H7 (cell line): Measurements from ENCODE around the gene DLEU7. TPM values are rescaled to one million over a fixed set of nuclear protein-coding genes. Genes with fewer than 3 reads are reported as not detected.

Source experiments
- DNase-seq: peaks from one replicate; pipeline ENCODE4 v3.0.0; 2012
- H3K27me3 ChIP-seq: 2 replicates; pipeline ENCODE4 v1.6.0; 2011; ENCODE audit warnings: mild to moderate bottlenecking, low read length; ENCODE audit not compliant: control insufficient read depth, insufficient read depth
- H3K36me3 ChIP-seq: replicated peaks from 2 replicates; pipeline ENCODE4 v1.5.1; 2011; ENCODE audit warnings: low read length; ENCODE audit not compliant: control insufficient read depth, insufficient read depth
- H3K4me3 ChIP-seq: 2 replicates; pipeline ENCODE4 v1.5.1; 2011; ENCODE audit warnings: low read depth, mild to moderate bottlenecking, control low read depth, low read length, moderate library complexity; ENCODE audit not compliant: insufficient read depth
- total RNA-seq: library from RNA; depleted of rRNA; stranded (reverse); fragments of >200 nt; shearing (Covaris generic); gene quantifications from 2 replicates; pipeline ENCODE4 v1.2.3, GENCODE V29; 2014; rRNA removed

Gene DLEU7
- total RNA-seq, 1 experiment from 2014 or later = 4.6 TPM

DNA sequence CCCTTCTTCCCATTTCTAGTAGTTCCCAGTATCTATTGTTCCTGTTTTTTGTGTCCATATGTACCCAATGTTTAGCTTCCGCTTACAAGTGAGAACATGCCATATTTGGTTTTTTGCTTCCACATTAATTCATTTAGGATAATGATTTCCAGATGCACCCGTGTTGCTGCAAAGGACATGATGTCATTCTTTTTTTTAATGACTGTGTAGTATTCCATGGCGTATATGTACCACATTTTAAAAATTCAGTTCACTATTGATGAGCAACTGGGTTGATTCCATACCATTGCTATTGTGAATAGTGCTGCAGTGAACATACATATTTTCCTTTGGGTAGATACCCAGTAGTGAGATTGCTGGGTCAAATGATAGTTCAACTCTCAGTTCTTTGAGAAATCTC lies 50.5 kb downstream of the DLEU7 start:
- no peaks in the 10 kb centered on the region for H3K27me3 ChIP-seq
- no peak for DNase-seq
- H3K4me3 ChIP-seq = no peak overlapping the region
- H3K36me3 ChIP-seq = no peaks in the 10 kb centered on the region

- no peak overlapping the region for H3K4me3 ChIP-seq
- DNase-seq = no peak
- no peaks in the 10 kb centered on the region for H3K27me3 ChIP-seq
- no peaks in the 10 kb centered on the region for H3K36me3 ChIP-seq
Measured at GRCh38 chr13:50788551-50789210, 54.8 kb downstream of the DLEU7 start.

DNA sequence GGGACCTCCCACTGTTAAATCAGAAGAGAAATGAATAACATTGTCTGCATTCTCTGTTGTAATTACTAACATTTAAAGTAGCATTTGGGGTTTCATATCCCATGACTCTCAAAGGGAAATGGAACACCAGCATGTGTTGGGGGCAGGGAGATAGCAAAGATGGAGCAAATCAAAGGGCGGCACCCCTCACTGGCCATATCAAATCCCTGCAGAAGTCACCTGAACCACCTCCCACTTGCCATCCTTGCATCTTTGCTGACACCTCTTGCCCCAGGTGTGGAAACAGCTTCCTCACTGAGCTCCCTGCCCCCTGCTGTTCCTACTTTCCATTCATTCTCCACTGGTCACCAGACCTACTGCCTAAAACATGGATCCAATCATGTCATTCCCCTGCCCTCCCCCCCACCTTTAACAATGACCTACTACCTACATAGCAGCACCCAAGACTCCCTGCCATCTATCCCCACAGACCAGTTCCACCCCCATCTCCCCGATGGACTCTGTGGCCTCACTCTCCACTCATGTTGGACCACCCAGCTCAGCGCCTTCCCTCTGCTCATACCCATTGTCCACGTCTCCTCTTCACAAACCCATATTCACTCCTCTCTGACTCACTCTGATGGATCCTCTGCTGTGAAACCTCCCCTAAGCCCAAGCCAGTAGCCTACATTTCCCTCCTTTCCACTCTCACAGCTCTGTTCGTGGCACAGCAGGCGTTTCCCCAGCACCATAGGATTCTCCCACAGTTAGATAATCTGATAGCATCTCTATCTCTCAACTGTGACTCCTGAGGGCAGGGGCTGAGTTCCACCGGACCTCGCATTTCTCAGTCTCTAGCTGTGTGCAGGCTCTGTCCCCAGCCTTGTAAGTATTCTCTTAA lies 55.9 kb downstream of the DLEU7 start:
- Histone ChIP-seq H3K27me3 (no peaks in the 10 kb centered on the region), H3K4me3 (no peak overlapping the region), H3K36me3 (no peaks in the 10 kb centered on the region)
- no peak for DNase-seq

DNA sequence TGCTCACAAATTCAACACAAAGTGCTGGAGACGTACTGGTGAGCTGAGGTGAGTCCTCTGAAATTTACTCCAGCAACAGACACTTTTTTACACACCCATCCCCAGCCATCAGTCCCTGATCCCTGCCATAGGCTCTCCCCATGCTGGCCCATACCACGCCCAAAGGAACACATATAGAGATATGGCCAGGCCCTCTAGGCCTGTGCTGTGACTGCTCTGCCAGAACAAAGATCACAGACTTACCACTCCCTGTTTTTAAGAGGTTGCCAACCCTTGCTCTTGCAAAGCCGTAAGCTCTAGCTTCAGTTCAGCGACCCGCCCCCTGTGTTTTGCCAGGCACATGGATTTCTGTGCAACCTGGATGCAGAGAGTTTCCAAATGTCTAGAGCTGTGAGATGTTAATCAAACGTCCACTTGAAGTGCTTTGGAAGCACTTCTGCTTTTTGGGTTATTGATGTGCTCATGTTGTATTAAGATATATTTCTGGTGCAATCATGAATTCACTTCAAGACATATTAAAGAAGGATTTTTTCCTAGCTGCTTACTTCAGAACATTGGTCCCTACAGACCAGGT lies 59.7 kb downstream of the DLEU7 start:
- H3K4me3 ChIP-seq = no peak overlapping the region
- no peaks in the 10 kb centered on the region for H3K27me3 ChIP-seq
- H3K36me3 ChIP-seq = no peaks in the 10 kb centered on the region
- DNase-seq = no peak

DNA sequence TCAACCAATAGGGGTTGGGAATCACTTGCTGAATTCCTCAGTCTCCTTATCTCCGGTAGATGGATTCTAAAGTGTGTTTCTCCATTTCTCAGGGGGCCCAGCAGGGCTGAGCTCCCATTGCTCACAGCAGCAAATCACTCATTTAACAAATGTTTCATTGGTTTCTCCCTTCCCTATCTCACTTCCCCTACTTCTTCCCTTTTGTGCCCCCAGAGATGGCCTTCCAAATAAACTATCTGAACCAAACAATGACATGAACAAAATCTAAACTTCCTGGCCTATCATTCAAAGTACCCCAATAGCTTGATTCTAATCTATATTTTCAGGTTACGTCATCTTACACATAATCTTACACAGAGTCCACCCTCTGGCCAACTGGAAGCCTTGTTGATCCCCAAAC lies 60.4 kb downstream of the DLEU7 start:
- Histone ChIP-seq H3K27me3 (no peaks in the 10 kb centered on the region), H3K36me3 (no peaks in the 10 kb centered on the region), H3K4me3 (no peak overlapping the region)
- no peak for DNase-seq

DNA sequence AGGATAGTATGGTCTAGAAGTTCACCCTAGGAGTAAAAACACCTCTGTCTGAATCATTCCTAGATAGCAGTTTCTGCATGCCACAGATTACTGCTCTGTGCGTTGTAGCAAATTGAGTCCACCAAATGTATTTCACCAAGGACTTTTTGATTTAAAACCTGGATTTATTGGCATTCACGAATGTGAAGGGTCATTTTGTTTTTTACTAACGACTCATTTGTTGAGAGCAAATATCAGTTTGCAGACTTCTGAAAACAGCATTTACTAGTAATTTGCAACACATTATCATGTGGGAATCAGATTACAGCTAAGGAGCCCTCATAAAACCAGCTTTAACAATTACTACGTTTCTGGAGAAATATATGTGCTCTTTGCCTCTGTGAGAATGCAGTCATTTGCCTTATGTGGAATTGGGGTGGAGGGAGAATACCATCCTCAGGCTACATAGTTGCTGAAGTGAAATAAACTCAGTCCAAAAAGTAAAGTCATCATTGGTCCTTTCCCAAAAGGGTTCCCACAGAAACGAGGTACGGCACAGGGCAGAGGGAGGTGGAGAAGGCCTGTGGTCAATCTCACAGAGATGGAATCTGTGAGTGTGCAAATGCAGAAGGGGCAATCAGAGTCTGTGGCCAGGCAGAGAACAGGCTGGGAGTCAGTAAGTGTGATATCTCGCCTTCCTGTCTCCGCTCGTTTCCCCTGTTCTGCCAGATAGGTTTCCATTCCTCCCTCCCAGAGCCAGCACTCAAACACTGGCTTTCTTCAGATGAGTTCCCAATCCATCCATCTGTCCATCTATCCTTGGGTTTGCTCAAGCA lies 63.1 kb downstream of the DLEU7 start:
- DNase-seq = no peak
- H3K27me3 ChIP-seq = no peaks in the 10 kb centered on the region
- H3K36me3 ChIP-seq = no peaks in the 10 kb centered on the region
- no peak overlapping the region for H3K4me3 ChIP-seq

DNA sequence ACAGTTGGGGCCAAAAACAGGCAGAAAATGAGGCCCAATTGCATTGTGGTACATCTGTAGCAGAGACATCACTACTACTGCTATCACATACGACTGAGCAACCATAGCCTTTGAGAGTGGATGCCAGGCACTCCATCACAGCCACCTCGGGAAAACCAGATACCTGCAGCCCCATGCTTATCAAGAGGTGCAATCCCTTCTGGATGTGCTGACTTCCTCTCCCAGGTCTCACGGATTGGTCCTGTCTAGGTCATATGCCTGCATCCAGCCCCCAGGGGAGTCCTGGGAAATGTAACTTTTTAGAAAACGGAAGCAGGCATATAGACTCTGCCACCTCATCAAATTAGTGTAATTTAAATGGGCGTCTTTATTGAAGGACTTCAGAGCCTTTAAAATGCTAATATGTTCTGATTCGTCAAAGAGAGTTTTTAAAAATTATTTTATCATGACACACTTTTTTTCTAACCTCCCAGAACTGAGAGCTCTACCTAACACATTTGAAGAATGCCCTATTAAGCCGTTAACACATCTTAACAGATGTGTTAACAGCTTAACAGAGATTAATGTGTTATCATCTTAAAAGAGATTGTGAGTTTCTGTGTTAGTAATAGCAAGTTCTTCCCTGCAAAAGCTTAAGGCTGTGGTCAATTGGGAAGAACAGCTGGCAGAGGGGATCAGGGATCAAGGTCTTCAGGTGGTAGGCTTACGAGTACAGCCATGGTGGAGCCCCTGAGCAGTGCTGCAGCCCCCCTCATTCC lies 63.9 kb downstream of the DLEU7 start:
- Histone ChIP-seq H3K36me3 (no peaks in the 10 kb centered on the region), H3K27me3 (no peaks in the 10 kb centered on the region), H3K4me3 (no peak overlapping the region)
- DNase-seq = no peak

Other genes with a start within 250 kb of the DLEU7 start
- 40.9 and 47.3 TPM in 2 replicates for gene RNASEH2B, start 66.1 kb upstream of the DLEU7 start, total RNA-seq